Hepatocyte (in vitro differentiated cells): ENCODE data around the gene ZC3H12D. TPM values are rescaled to one million over a fixed set of nuclear protein-coding genes. Genes with fewer than 3 reads are reported as not detected.

Source experiments
- DNase-seq: peaks from one replicate; pipeline ENCODE4 v3.0.0-alpha.2; 2016; ENCODE audit warnings: low spot score
- H2AFZ ChIP-seq: fragments of 200-600 bp; sonication (generic); 2 replicates; pipeline ENCODE4 v1.6.0; 2016; ENCODE audit warnings: antibody characterized with exemption, mild to moderate bottlenecking
- H3K27ac ChIP-seq: fragments of 200-600 bp; sonication (generic); 2 replicates; pipeline ENCODE4 v1.5.1; 2016; ENCODE audit warnings: mild to moderate bottlenecking
- H3K27me3 ChIP-seq: fragments of 200-600 bp; sonication (generic); 2 replicates; pipeline ENCODE4 v1.6.1; 2016
- H3K36me3 ChIP-seq: fragments of 200-600 bp; sonication (generic); replicated peaks from 2 replicates; pipeline ENCODE4 v1.5.1; 2016; ENCODE audit warnings: low read depth; ENCODE audit not compliant: insufficient read depth
- H3K4me1 ChIP-seq: fragments of 200-600 bp; sonication (generic); 2 replicates; pipeline ENCODE4 v1.5.1; 2016; ENCODE audit warnings: mild to moderate bottlenecking, moderate library complexity; ENCODE audit not compliant: insufficient read depth
- H3K4me2 ChIP-seq: fragments of 200-600 bp; sonication (generic); 2 replicates; pipeline ENCODE4 v1.6.0; 2016
- H3K4me3 ChIP-seq: fragments of 200-600 bp; sonication (generic); 2 replicates; pipeline ENCODE4 v1.5.1; 2016; ENCODE audit warnings: mild to moderate bottlenecking
- H3K79me2 ChIP-seq: fragments of 200-600 bp; sonication (generic); 2 replicates; pipeline ENCODE4 v1.6.0; 2017; ENCODE audit warnings: mild to moderate bottlenecking
- H3K9me2 ChIP-seq: fragments of 200-600 bp; sonication (generic); replicated peaks from 2 replicates; pipeline ENCODE4 v1.6.0; 2017; ENCODE audit warnings: mild to moderate bottlenecking; ENCODE audit not compliant: insufficient read depth
- H3K9me3 ChIP-seq: fragments of 200-600 bp; sonication (generic); 2 replicates; pipeline ENCODE4 v1.5.1; 2016; ENCODE audit warnings: low read depth, mild to moderate bottlenecking
- H4K20me1 ChIP-seq: fragments of 200-600 bp; sonication (generic); 2 replicates; pipeline ENCODE4 v1.6.0; 2016; ENCODE audit warnings: mild to moderate bottlenecking; ENCODE audit not compliant: insufficient read depth, poor library complexity, severe bottlenecking
- CTCF ChIP-seq: fragments of 200-600 bp; sonication (generic); IDR thresholded peaks from 2 replicates; pipeline ENCODE4 v1.5.1; 2016; ENCODE audit warnings: antibody characterized with exemption, mild to moderate bottlenecking; ENCODE audit not compliant: poor library complexity
- EZH2 ChIP-seq: fragments of 200-600 bp; sonication (generic); IDR thresholded peaks from 2 replicates; pipeline ENCODE4 v1.6.1; 2016; ENCODE audit warnings: antibody characterized with exemption, mild to moderate bottlenecking, borderline replicate concordance
- EZH2phosphoT487 ChIP-seq: fragments of 200-600 bp; sonication (generic); IDR thresholded peaks from one replicate; pipeline ENCODE4 v1.6.1; 2018; ENCODE audit warnings: antibody characterized with exemption, mild to moderate bottlenecking, low read depth, moderate library complexity; ENCODE audit not compliant: unreplicated experiment, severe bottlenecking
- WGBS: methylation state at CpG from one replicate; pipeline ENCODE4 v1.1.6; 2016; ENCODE audit warnings: low lambda C conversion rate; ENCODE audit errors: missing lambda C conversion rate; 5-methylcytosine and 5-hydroxymethylcytosine counted together
- polyA plus RNA-seq: library from polyadenylated mRNA; unstranded; fragments of >200 nt; fragmentation: Nextera tagmentation; extraction: Ambion mirVana; gene quantifications from 2 replicates; pipeline ENCODE4 v1.2.1, GENCODE V29; 2016
- total RNA-seq: library from RNA; depleted of rRNA; stranded (reverse); fragments of >200 nt; gene quantifications from 2 replicates; pipeline ENCODE4 v1.2.3, GENCODE V29; 2014

Gene ZC3H12D
- total and polyA plus RNA-seq, 2 experiments from 2014 or later, result 0.06 to 0.50 TPM

- no peak overlapping the region for H3K27ac ChIP-seq
- H3K4me3 ChIP-seq, result no peak overlapping the region
- no peaks in the 10 kb centered on the region for H3K36me3 ChIP-seq
- 89% methylated on average over 6 of the region's 6 CpGs for WGBS
- H3K9me2 ChIP-seq, result no peaks in the 10 kb centered on the region
- H3K27me3 ChIP-seq, result no peaks in the 10 kb centered on the region
- H3K4me2 ChIP-seq, result peak overlapping the region; percentile 33
- H3K79me2 ChIP-seq, result no peaks in the 10 kb centered on the region
- H4K20me1 ChIP-seq, result no peaks in the 10 kb centered on the region
- no peak overlapping the region for H2AFZ ChIP-seq
- no peaks in the 10 kb centered on the region for H3K9me3 ChIP-seq
- H3K4me1 ChIP-seq, result peaks cover 27% of the 10 kb centered on the region
- no peak for TF ChIP-seq CTCF
- no peak for TF ChIP-seq EZH2phosphoT487
- no peak for DNase-seq
Measured at GRCh38 chr6:149453597-149454345, 31.0 kb downstream of the ZC3H12D start.

DNA sequence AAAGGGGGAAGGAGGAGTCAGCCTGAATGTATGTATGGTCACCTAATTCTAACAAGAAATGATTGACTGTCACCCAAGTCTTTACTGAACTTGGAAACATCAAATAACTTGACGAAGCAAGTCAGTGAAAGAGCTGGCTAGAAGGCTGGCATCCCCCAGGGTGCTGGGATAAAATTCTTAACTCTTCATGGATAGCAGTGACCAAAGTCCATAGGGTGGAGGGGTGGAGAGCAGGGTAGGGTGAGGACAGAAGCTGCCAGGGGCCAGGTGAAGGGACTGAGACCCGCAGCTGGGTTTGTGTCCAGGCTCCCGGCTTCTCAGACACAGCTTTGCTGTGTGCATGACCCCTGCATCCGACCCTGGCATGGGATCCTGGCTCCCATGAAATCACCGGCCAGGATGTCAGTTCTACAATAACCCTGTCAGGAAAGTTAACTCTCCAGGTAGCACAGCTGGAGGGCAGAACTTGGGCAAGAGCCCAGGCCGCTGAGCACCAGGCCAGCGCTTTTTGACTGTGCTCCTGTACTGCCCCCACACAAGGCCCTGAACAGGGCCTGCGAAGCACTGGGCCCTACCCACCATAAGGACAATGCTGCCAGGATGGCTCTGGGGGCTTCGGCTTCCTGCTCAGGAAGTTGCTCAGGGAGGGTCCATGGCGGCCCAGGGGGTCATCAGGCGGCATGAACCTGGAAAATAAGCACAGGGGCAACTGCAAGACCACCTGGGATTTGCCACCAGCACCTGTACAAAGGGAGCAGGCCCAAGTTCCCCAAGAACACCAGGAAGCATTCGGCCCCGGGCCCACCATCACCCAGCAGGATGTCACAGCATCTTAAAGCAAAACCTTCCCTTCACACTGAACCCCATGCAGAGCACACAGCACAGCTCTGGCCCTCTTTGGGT is 32.5 kb downstream of the ZC3H12D start:
- Histone ChIP-seq H3K27me3 (no peaks in the 10 kb centered on the region), H3K4me3 (no peak overlapping the region), H2AFZ (no peak overlapping the region), H4K20me1 (no peaks in the 10 kb centered on the region), H3K36me3 (no peaks in the 10 kb centered on the region), H3K79me2 (no peaks in the 10 kb centered on the region), H3K9me2 (no peaks in the 10 kb centered on the region), H3K4me2 (peak overlapping the region; percentile 97), H3K27ac (no peak overlapping the region), H3K4me1 (peaks cover 27% of the 10 kb centered on the region), H3K9me3 (no peaks in the 10 kb centered on the region)
- WGBS, result 93% methylated on average over 13 of the region's 13 CpGs
- no peak for TF ChIP-seq EZH2
- TF ChIP-seq EZH2phosphoT487, result no peak
- TF ChIP-seq CTCF, result no peak
- DNase-seq, result no peak

- H3K4me3 ChIP-seq, result peak overlapping the region; percentile 42
- no peaks in the 10 kb centered on the region for H3K27me3 ChIP-seq
- 23% methylated on average over 47 of the region's 47 CpGs for whole genome bisulfite sequencing
- H3K36me3 ChIP-seq, result no peaks in the 10 kb centered on the region
- H3K27ac ChIP-seq, result no peak overlapping the region
- peak overlapping the region; percentile 88 for H2AFZ ChIP-seq
- TF ChIP-seq EZH2, result no peak
- TF ChIP-seq CTCF, result no peak
- TF ChIP-seq EZH2phosphoT487, result no peak
- peaks cover 27% of the 10 kb centered on the region for H3K4me1 ChIP-seq
- no peaks in the 10 kb centered on the region for H3K79me2 ChIP-seq
- peak overlapping the region; percentile 97 for H3K4me2 ChIP-seq
- H3K9me2 ChIP-seq, result no peaks in the 10 kb centered on the region
- no peaks in the 10 kb centered on the region for H3K9me3 ChIP-seq
- peak; percentile 65 for DNase-seq
- H4K20me1 ChIP-seq, result no peaks in the 10 kb centered on the region
Measured at GRCh38 chr6:149451376-149452036, 33.3 kb downstream of the ZC3H12D start.
